NCI-H1930 (cell line): ENCODE data around the gene JMJD1C.
"Not testable (repeated sequence)": the region's sequence is repeated elsewhere in the genome, so short reads cannot be mapped to it uniquely, and the experiment has no call there.

Experiments used
- DNase-seq, 2 experiments: peaks; one replicate each; lab custom pipeline; 2025; lab: John Stamatoyannopoulos, UW

Gene JMJD1C

GRCh38 chr10:63257778-63258177 is 208.0 kb downstream of the JMJD1C start:
- no peak for DNase-seq

- no peak for DNase-seq
Measured at GRCh38 chr10:63256009-63256773, 209.6 kb downstream of the JMJD1C start.

- no peak for DNase-seq
Measured at GRCh38 chr10:63255316-63255715, 210.5 kb downstream of the JMJD1C start.

- no peak for DNase-seq
Measured at GRCh38 chr10:63253040-63253439, 212.7 kb downstream of the JMJD1C start.

- DNase-seq = no peak
Measured at GRCh38 chr10:63252095-63252762, 213.5 kb downstream of the JMJD1C start.

GRCh38 chr10:63250032-63250431 is 215.7 kb downstream of the JMJD1C start:
- no peak for DNase-seq

- DNase-seq = no peak
Measured at GRCh38 chr10:63247771-63248170, 218.0 kb downstream of the JMJD1C start.

- no peak for DNase-seq
Measured at GRCh38 chr10:63246356-63246755, 219.4 kb downstream of the JMJD1C start.

GRCh38 chr10:63241841-63242281 is 223.9 kb downstream of the JMJD1C start:
- no peak for DNase-seq

GRCh38 chr10:63240807-63241206 is 225.0 kb downstream of the JMJD1C start:
- DNase-seq = no peak

- no peak for DNase-seq
Measured at GRCh38 chr10:63238501-63238900, 227.3 kb downstream of the JMJD1C start.

- no peak for DNase-seq
Measured at GRCh38 chr10:63237396-63237795, 228.4 kb downstream of the JMJD1C start.

GRCh38 chr10:63236113-63236935 is 229.5 kb downstream of the JMJD1C start:
- no peak for DNase-seq

GRCh38 chr10:63235136-63235535 is 230.6 kb downstream of the JMJD1C start:
- DNase-seq = not testable (repeated sequence)

- DNase-seq = no peak
Measured at GRCh38 chr10:63229161-63229560, 236.6 kb downstream of the JMJD1C start.

- no peak for DNase-seq
Measured at GRCh38 chr10:63228237-63228636, 237.5 kb downstream of the JMJD1C start.

- DNase-seq = no peak
Measured at GRCh38 chr10:63227207-63227895, 238.4 kb downstream of the JMJD1C start.

- DNase-seq = no peak
Measured at GRCh38 chr10:63224241-63224640, 241.5 kb downstream of the JMJD1C start.

GRCh38 chr10:63221950-63222349 is 243.8 kb downstream of the JMJD1C start:
- DNase-seq = no peak

GRCh38 chr10:63219749-63220148 is 246.0 kb downstream of the JMJD1C start:
- no peak for DNase-seq

GRCh38 chr10:63217120-63217605 is 248.6 kb downstream of the JMJD1C start:
- peak in 1 of 2 experiments; percentile 4 for DNase-seq

- no peak for DNase-seq
Measured at GRCh38 chr10:63214571-63214970, 251.2 kb downstream of the JMJD1C start.
